ENCODE results near the gene FAM149A. TPM values are rescaled to one million over a fixed set of nuclear protein-coding genes. Genes with fewer than 3 reads are reported as not detected.

Gene FAM149A
- total and polyA plus RNA-seq, 2 experiments from 2014 or later: 10.8 to 13.3 TPM

DNA sequence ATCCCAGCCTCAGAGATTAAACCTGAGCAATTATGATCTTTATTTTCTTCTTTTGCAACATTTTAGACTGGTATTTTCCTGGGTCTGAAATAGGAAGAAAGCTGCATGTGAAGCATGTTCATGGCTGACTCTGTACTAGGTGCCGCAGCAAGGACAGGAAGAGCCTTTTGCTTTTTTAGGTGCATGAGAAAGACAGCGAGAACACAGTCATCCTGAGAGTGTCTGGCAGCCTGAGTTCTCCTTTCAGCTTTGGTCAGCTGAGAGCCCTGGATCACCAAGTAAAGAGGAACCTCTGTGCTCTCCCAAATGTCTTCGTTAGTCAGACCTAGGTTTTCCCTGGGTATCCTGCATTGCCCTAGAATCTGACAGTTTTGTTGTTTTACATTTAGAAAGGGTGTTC is 29.8 kb downstream of the FAM149A start:
- no peaks in the 10 kb centered on the region for H3F3A ChIP-seq (replicated peaks; ENCODE audit: low read depth)
- H3K79me2 ChIP-seq (replicated peaks; ENCODE audit: insufficient read depth): no peaks in the 10 kb centered on the region
- H3K36me3 ChIP-seq (ENCODE audit: insufficient read depth): no peaks in the 10 kb centered on the region
- H3K27ac ChIP-seq (ENCODE audit: low read depth): no peak overlapping the region
- Mint-ChIP-seq H3K4me3 (no peak overlapping the region), H3K27me3 (ENCODE audit: insufficient read depth, low read depth, poor library complexity) (peaks cover 4% of the 10 kb centered on the region), H3K4me1 (peaks cover 28% of the 10 kb centered on the region), H3K9me3 (no peaks in the 10 kb centered on the region), H3K27ac (no peak overlapping the region), H3K36me3 (ENCODE audit: low read depth) (no peaks in the 10 kb centered on the region)
- H3K27me3 ChIP-seq (ENCODE audit: insufficient read depth): no peaks in the 10 kb centered on the region
- H2AFZ ChIP-seq: no peak overlapping the region
- no peaks in the 10 kb centered on the region for H4K20me1 ChIP-seq (replicated peaks; ENCODE audit: insufficient read depth)
- H3K4me3 ChIP-seq: no peak overlapping the region
- H3K9me2 ChIP-seq (ENCODE audit: insufficient read depth): no peaks in the 10 kb centered on the region
- ATAC-seq (no peak), DNase-seq (ENCODE audit: low spot score) (no peak)
- H3K4me2 ChIP-seq: no peak overlapping the region
- TF ChIP-seq EZH2phosphoT487 (IDR thresholded peaks at IDR 0.05; ENCODE audit: unreplicated experiment): no peak
- TF ChIP-seq, protein P1, sequence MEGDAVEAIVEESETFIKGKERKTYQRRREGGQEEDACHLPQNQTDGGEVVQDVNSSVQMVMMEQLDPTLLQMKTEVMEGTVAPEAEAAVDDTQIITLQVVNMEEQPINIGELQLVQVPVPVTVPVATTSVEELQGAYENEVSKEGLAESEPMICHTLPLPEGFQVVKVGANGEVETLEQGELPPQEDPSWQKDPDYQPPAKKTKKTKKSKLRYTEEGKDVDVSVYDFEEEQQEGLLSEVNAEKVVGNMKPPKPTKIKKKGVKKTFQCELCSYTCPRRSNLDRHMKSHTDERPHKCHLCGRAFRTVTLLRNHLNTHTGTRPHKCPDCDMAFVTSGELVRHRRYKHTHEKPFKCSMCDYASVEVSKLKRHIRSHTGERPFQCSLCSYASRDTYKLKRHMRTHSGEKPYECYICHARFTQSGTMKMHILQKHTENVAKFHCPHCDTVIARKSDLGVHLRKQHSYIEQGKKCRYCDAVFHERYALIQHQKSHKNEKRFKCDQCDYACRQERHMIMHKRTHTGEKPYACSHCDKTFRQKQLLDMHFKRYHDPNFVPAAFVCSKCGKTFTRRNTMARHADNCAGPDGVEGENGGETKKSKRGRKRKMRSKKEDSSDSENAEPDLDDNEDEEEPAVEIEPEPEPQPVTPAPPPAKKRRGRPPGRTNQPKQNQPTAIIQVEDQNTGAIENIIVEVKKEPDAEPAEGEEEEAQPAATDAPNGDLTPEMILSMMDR (conservative IDR thresholded peaks at IDR 0.05; ENCODE audit: low read depth in 2 of 2): no peak
- H3K4me1 ChIP-seq (ENCODE audit: insufficient read depth): peaks cover 16% of the 10 kb centered on the region

DNA sequence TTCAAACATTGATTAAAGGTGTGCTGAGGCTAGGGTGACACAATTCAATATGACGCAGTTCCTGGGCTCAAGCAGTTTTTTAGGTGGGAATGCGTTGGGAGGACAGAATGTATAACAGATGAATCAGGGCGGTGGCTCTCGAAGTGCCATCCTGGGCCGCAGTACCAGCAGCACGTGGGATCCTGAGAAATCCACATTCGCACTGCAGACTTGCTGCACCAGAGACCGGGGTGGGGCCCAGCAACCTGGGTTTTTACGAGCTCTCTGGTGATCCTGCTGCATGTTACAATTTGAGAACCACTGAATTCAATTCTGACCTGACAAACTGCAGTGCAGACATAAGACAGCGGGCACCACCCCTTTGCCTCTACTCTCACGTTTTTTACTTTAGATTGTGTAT is 30.4 kb downstream of the FAM149A start:
- Mint-ChIP-seq H3K27me3 (ENCODE audit: insufficient read depth, low read depth, poor library complexity) (peaks cover 4% of the 10 kb centered on the region), H3K4me1 (peaks cover 28% of the 10 kb centered on the region), H3K9me3 (no peaks in the 10 kb centered on the region), H3K27ac (no peak overlapping the region), H3K36me3 (ENCODE audit: low read depth) (no peaks in the 10 kb centered on the region), H3K4me3 (no peak overlapping the region)
- H4K20me1 ChIP-seq (replicated peaks; ENCODE audit: insufficient read depth): no peaks in the 10 kb centered on the region
- H3K79me2 ChIP-seq (replicated peaks; ENCODE audit: insufficient read depth): no peaks in the 10 kb centered on the region
- H3K36me3 ChIP-seq (ENCODE audit: insufficient read depth): no peaks in the 10 kb centered on the region
- no peaks in the 10 kb centered on the region for H3K27me3 ChIP-seq (ENCODE audit: insufficient read depth)
- ATAC-seq: no peak
- no peaks in the 10 kb centered on the region for H3K9me2 ChIP-seq (ENCODE audit: insufficient read depth)
- no peak overlapping the region for H3K4me3 ChIP-seq
- no peak overlapping the region for H3K27ac ChIP-seq (ENCODE audit: low read depth)
- no peaks in the 10 kb centered on the region for H3F3A ChIP-seq (replicated peaks; ENCODE audit: low read depth)
- no peak overlapping the region for H3K4me2 ChIP-seq
- no peak overlapping the region for H2AFZ ChIP-seq
- peaks cover 16% of the 10 kb centered on the region for H3K4me1 ChIP-seq (ENCODE audit: insufficient read depth)
- no peak for DNase-seq (ENCODE audit: low spot score)
- TF ChIP-seq CREB1 (CRISPR knock-in tag; IDR thresholded peaks at IDR 0.05; ENCODE audit: low read depth) (no peak), NANOG (IDR thresholded peaks at IDR 0.05; ENCODE audit: borderline replicate concordance) (no peak), JUNB (IDR thresholded peaks at IDR 0.05; ENCODE audit: unreplicated experiment) (no peak), EZH2 (IDR thresholded peaks at IDR 0.05; ENCODE audit: low read depth, unreplicated experiment) (no peak), EZH2phosphoT487 (IDR thresholded peaks at IDR 0.05; ENCODE audit: unreplicated experiment) (no peak), ZNF331 (CRISPR knock-in tag; IDR thresholded peaks at IDR 0.05; ENCODE audit: low read depth) (no peak), STAT1 (IDR thresholded peaks at IDR 0.05; ENCODE audit: unreplicated experiment) (no peak), ZNF114 (CRISPR knock-in tag; IDR thresholded peaks at IDR 0.05) (no peak), POLR2AphosphoS5 (IDR thresholded peaks at IDR 0.05; ENCODE audit: low read depth) (no peak)
- TF ChIP-seq, protein P1 (conservative IDR thresholded peaks at IDR 0.05; ENCODE audit: low read depth in 2 of 2): no peak
- TF ChIP-seq, protein P2, sequence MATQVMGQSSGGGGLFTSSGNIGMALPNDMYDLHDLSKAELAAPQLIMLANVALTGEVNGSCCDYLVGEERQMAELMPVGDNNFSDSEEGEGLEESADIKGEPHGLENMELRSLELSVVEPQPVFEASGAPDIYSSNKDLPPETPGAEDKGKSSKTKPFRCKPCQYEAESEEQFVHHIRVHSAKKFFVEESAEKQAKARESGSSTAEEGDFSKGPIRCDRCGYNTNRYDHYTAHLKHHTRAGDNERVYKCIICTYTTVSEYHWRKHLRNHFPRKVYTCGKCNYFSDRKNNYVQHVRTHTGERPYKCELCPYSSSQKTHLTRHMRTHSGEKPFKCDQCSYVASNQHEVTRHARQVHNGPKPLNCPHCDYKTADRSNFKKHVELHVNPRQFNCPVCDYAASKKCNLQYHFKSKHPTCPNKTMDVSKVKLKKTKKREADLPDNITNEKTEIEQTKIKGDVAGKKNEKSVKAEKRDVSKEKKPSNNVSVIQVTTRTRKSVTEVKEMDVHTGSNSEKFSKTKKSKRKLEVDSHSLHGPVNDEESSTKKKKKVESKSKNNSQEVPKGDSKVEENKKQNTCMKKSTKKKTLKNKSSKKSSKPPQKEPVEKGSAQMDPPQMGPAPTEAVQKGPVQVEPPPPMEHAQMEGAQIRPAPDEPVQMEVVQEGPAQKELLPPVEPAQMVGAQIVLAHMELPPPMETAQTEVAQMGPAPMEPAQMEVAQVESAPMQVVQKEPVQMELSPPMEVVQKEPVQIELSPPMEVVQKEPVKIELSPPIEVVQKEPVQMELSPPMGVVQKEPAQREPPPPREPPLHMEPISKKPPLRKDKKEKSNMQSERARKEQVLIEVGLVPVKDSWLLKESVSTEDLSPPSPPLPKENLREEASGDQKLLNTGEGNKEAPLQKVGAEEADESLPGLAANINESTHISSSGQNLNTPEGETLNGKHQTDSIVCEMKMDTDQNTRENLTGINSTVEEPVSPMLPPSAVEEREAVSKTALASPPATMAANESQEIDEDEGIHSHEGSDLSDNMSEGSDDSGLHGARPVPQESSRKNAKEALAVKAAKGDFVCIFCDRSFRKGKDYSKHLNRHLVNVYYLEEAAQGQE (IDR thresholded peaks at IDR 0.05; ENCODE audit: unreplicated experiment): no peak
- TF ChIP-seq, protein P3, sequence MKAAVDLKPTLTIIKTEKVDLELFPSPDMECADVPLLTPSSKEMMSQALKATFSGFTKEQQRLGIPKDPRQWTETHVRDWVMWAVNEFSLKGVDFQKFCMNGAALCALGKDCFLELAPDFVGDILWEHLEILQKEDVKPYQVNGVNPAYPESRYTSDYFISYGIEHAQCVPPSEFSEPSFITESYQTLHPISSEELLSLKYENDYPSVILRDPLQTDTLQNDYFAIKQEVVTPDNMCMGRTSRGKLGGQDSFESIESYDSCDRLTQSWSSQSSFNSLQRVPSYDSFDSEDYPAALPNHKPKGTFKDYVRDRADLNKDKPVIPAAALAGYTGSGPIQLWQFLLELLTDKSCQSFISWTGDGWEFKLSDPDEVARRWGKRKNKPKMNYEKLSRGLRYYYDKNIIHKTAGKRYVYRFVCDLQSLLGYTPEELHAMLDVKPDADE (IDR thresholded peaks at IDR 0.05): no peak
